Upper lobe of left lung (tissue), 4 donors: Measurements from ENCODE around the gene PARP2.

Experiments used
- CTCF ChIP-seq, 6 experiments: fragments of 450-650 bp in 4 of 6; fragments of 200-600 bp in 2 of 6; sonication (generic) in 2 of 6; IDR thresholded peaks; one replicate each; pipeline ENCODE4 v1.5.1; 2016 to 2019; ENCODE audit warnings: antibody characterized with exemption in 6 of 6
- EP300 ChIP-seq, 4 donors: sonication (generic); formaldehyde crosslinking; IDR thresholded peaks; one replicate each; pipeline ENCODE4 v1.5.1; 2017; ENCODE audit warnings: antibody characterized with exemption in 4 of 4, control low read depth in 2 of 4
- POLR2A ChIP-seq, 4 donors: fragments of 450-650 bp; IDR thresholded peaks; one replicate each; pipeline ENCODE4 v1.5.1; 2016 to 2017; ENCODE audit warnings: antibody characterized with exemption in 4 of 4, mild to moderate bottlenecking in 2 of 4
- POLR2AphosphoS5 ChIP-seq, 2 donors: sonication (generic); formaldehyde crosslinking; IDR thresholded peaks; one replicate each; pipeline ENCODE4 v1.5.1; 2017; ENCODE audit warnings: antibody characterized with exemption in 2 of 2

- no peak for TF ChIP-seq POLR2AphosphoS5 (IDR thresholded peaks at IDR 0.05)
- TF ChIP-seq CTCF (IDR thresholded peaks at IDR 0.05) = no peak
- no peak for TF ChIP-seq POLR2A (IDR thresholded peaks at IDR 0.05)
- TF ChIP-seq EP300 (IDR thresholded peaks at IDR 0.05) = no peak
These were observed 22.5 kb downstream of the PARP2 start for GRCh38 chr14:20365928-20366327.
